Stimulated activated CD4-positive, alpha-beta T cell treated with anti-CD3 and anti-CD28 coated beads, Interleukin-1b, Interleukin-23, amount 100 ng/mL, for 48 hours (primary cell): ENCODE measurements around the gene CSTF2T.
"Not testable (repeated sequence)": the region's sequence is repeated elsewhere in the genome, so short reads cannot be mapped to it uniquely, and the experiment has no call there.

Experiments
- DNase-seq: peaks from one replicate; pipeline ENCODE4 v3.0.0-alpha.2; 2020

CSTF2T gene

GRCh38 chr10:51694086-51694768 is 5.2 kb downstream of the CSTF2T start:
- no peak for DNase-seq

- DNase-seq = no peak
These were observed 8.3 kb downstream of the CSTF2T start for GRCh38 chr10:51691135-51691534.

- DNase-seq = no peak
These were observed 9.9 kb downstream of the CSTF2T start for GRCh38 chr10:51689536-51689935.

GRCh38 chr10:51688826-51689225 is 10.6 kb downstream of the CSTF2T start:
- DNase-seq = not testable (repeated sequence)

GRCh38 chr10:51687296-51687695 is 12.1 kb downstream of the CSTF2T start:
- no peak for DNase-seq

- no peak for DNase-seq
These were observed 13.6 kb downstream of the CSTF2T start for GRCh38 chr10:51685768-51686167.

GRCh38 chr10:51683031-51683691 is 16.2 kb downstream of the CSTF2T start:
- no peak for DNase-seq

GRCh38 chr10:51679841-51680240 is 19.6 kb downstream of the CSTF2T start:
- DNase-seq = no peak

- DNase-seq = no peak
These were observed 24.3 kb downstream of the CSTF2T start for GRCh38 chr10:51675088-51675487.

- no peak for DNase-seq
These were observed 27.3 kb downstream of the CSTF2T start for GRCh38 chr10:51672039-51672535.

GRCh38 chr10:51669041-51669440 is 30.4 kb downstream of the CSTF2T start:
- no peak for DNase-seq

GRCh38 chr10:51668336-51668689 is 31.1 kb downstream of the CSTF2T start:
- no peak for DNase-seq

- no peak for DNase-seq
These were observed 31.6 kb downstream of the CSTF2T start for GRCh38 chr10:51667678-51668335.

- DNase-seq = no peak
These were observed 32.9 kb downstream of the CSTF2T start for GRCh38 chr10:51666456-51666855.

- no peak for DNase-seq
These were observed 36.3 kb downstream of the CSTF2T start for GRCh38 chr10:51663086-51663485.

- no peak for DNase-seq
These were observed 40.1 kb downstream of the CSTF2T start for GRCh38 chr10:51659344-51659743.

- DNase-seq = no peak
These were observed 41.4 kb downstream of the CSTF2T start for GRCh38 chr10:51658000-51658399.

GRCh38 chr10:51656503-51656902 is 42.9 kb downstream of the CSTF2T start:
- DNase-seq = no peak

- DNase-seq = no peak
These were observed 44.5 kb downstream of the CSTF2T start for GRCh38 chr10:51654918-51655317.

- no peak for DNase-seq
These were observed 46.4 kb downstream of the CSTF2T start for GRCh38 chr10:51653025-51653424.

GRCh38 chr10:51651063-51651462 is 48.3 kb downstream of the CSTF2T start:
- no peak for DNase-seq

GRCh38 chr10:51649064-51649463 is 50.3 kb downstream of the CSTF2T start:
- no peak for DNase-seq
